Colon (tissue), 2 donors: ENCODE measurements around the gene HEATR5A.

Experiments
- FAIRE-seq: peaks from 2 replicates; lab custom pipeline; 2012; peaks lifted over from hg19 to GRCh38; lab: Jason Lieb, UNC
- donor health status: control.
- donor health status: control.

Gene HEATR5A

DNA sequence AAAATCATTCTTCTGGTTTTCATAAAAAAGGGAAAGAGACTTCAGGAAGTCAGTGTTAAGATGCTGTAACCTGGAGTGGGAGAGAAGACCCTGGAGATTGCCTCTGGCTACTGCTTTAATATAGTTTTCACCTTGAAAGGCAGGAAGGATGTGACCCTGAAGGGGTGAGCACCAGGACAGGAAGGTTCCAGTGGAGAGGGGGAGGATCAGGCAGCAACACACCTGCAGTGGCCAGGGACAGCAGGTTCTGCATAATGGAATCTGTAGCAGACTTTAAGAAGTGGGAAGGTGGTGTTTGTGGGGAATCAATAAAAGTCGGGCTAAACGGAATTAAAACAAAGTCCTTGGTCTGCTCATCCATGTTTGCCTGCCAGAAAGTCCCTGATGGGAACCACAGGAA, 6.3 kb upstream of the HEATR5A start:
- FAIRE-seq, result no peak

DNA sequence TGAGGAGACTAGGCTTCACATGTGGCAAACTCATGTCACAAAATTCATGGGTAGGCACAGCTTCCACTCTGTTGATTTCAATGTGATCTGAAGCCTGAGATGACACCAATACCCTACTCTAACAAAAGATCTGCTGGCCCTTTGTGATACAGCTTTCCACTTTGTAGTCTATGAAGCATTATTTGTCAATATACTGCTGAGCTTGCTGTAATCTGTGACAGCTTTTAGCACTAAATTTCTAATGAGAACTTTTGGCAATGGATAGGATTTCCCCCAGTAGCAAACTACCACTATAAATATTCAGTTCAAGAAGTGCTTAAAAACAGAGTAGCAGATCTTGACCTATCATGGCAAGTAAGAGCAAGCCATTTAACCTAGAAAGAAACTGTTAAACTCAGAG, 5.6 kb upstream of the HEATR5A start:
- FAIRE-seq, result no peak

DNA sequence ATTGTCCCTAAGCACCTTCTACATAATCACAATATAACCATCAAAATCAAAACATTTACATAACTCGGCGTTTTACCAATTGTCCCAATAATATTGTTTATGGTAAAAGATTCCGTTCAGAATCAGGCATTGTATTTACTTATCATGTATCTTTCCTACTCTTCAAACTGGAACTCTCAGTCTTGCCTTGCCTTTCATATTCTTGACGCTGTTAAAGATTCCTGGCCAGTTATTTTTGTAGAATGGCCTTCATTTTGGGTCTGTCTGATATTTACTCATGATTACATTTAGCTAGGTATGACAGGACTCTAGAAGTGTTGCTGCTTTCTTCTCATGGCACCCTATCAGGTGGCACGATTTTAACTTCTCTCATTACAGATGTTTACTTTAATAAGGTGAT, 850 bp upstream of the HEATR5A start:
- no peak for FAIRE-seq

DNA sequence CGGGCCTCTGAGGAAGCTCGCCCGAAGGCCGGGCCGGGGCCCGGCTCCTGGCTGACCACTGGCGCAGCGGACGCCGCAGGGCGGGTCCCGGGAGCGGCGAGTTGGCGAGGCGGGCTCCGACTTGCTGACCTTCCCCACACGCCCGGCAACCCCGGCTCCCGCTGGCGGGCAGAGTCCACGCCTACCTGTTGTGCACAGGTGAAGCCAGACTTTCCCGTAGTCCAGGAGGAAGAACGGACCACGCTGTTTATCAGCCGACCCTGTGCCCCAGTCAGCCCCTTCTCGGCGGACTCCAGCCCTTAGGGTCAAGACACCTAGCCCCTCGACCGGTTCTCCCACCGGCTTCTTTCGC, 407 bp downstream of the HEATR5A start:
- FAIRE-seq, result no peak

DNA sequence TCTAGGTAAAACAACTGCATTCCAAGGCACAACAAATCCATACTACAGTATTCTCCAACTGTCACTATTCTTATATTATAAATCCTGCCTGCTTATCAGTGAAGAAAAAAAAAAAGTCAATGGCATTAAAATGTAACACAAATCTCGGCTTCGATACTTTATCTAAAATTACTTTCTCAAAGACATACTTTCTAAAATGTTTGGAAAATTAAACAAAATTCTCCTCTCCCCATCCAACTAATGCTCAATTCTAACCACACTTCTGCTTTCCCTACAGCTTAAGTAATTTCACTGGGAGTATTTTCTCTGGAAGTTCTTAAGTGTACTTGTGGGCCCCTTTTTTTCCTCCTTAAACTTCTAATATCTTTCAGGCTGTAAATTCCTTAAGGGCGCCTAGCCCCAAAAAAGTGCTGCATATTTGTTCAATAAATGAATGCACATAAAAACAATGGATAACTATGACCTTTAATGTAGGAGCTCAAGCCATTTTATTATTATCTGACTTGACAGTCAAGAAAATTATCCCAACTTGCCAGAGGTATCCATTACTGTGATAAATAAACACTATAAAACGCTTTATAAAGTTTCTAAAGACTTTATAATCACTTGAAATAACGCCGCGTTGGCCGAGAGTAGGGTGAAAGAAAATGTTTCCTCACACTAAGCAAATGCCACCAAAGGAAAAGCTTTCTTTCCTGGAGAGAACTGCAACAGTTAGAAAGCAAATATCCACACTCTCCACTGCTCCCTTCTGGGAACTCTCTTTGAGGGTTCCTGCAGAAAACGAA, 977 bp downstream of the HEATR5A start:
- no peak for FAIRE-seq

DNA sequence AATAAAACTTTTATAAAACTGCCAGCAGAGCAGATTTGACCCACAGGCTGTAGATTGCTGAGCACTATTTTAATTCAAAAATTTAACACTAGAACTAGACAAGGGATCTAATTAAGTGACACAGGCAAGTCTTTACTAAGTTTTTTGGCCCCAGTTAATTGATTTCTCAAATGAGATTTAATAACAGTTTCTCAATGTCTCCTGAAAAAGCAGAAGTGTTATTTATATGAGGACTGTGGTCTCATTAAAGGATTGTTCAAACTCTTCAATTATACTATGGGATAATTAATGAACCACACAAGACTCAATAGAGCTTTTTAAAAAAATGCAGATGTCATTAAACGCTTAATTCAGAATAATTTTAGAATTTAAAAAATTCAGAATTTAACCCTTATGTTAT, 1.9 kb downstream of the HEATR5A start:
- no peak for FAIRE-seq

DNA sequence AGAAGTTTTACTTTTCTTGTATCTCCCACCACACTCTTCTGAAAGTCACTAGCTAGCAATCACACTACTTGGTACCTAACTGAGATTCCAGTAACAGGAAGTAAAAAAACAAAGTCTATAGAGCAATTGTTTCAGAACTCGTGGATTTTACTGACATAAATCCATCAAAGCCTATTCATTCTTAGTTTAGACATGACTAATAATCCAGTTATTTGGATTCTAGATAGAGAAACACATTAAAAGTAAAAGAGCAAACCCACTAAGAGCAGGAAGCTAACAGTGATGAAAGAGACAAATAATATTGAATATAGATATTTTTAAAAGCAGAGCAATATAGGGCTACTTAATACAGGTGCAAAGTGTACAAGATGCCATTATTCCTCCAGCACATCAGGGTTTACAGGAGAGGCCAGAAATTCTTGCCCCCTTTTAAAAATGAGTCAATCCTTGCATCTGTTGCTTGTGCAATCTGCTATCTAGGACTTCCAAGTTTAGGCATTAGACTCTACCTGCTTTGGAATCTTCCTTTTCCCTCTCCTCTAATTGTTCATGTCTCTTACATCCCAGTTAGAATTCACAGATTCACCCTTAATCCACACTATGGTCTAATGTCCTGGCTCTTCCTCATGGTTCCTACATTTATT, 6.0 kb downstream of the HEATR5A start:
- FAIRE-seq, result no peak

DNA sequence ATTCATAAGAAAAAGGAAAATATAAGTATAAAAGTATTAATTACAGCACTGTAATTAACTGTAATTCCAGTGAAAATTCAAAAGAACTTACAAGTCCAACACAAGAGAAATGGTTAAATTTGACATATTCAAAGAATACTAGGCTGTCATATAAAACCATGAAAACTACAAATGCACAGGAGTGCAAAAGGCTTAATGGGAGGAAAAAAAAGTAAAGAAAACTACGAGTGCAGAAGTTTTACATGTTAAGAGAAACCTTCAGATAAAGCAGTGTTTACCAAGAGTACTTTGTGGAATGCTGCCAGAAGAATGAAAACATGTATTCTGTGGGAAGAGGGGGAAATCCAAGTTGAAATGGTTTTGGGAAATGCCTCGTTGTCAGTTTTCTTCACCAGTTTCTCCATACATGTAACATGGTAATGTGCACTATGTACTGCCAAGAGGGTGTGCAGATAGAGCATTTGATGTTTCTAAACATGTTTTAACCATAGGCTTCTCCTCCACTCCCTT, 9.1 kb downstream of the HEATR5A start:
- no peak for FAIRE-seq

DNA sequence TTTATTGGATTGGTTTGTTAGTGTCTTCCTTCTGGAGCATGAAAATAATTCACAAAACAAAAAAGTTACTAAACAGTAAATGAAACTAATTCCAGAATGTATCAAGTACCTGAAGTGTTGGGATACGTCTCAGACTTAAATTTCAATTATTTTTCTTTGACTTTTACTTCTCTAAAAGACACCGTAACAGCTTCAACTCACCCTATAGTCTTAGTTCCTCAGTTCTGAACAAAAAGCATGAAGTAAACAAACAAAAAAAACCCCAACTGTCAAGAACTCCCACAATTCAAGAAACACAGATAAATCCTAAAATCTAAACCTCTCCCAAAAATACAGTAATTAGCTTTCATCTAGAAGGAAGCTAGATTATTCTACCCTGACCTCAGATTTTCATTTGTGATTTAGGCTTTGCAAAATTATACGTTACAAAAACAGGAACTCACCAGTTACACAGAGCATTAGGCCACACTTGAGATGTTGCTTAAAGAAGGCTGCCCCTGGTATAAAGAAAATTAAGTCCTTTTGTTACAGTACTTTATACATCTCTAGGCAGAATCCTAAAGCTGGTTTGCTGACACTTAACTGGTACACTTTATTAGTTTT, 10.2 kb downstream of the HEATR5A start:
- FAIRE-seq, result no peak

DNA sequence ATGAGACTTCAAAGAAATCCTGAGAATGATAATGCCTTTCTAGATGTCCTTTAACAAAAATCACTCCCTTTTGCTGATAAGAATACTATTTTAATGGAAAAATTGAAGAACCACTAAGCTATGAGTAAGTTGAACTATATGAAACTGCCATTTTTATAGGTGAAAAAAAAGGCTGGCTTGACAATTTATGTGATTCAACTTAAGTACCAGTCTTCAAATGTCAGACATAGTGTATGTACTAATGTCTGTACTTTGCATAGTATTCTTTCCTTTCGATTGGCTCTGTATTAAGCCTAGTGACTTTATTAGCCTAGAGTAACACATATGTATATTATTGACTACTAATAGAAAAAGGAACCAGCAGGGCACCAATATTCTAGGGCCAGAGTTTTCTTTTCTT, 11.9 kb downstream of the HEATR5A start:
- no peak for FAIRE-seq

DNA sequence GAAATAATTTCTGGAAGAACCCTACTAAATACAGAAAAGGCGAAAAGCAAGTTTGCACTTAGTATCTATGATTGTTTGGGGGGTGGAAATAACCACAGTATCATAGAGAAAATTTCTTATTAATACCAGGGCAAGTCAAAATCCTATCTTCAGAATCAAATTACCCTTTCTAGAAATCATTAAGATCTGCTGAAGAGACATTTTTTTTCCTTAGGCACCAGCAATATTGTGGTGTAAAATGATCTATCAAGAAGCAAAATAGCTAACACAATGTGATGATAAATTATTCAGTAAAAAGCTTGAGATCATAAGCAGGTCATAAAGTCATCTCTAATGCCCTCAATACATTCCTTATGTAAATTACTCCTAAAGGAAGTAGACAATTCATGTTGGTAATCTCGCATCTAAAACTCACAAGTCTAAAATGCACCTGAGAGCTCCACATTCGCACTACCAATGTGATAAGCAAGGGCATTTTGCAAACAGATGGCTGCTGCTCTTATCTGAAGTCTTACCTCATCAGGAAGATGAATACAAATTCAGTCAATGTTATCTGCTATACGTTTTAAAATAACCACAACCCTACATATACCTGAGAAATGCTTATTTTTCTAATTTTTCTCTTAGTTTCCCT, 14.6 kb downstream of the HEATR5A start:
- FAIRE-seq, result no peak

DNA sequence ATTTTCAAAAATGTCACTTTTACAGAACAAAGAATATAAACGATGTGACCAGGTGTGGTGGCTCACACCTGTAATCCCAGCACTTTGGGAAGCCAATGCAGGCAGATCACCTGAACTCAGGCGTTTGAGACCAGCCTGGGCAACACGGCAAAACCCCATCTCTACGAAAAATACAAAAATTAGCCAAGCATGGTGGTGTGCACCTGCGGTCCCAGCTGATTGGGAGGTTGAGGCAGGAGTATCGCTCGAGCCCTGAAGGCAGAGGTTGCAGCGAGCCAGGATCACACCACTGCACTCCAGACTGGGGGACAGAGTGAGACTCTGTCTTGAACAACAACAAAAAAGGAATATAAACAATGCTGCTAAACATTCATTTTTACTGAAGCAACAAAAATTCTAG, 15.2 kb downstream of the HEATR5A start:
- FAIRE-seq, result no peak

DNA sequence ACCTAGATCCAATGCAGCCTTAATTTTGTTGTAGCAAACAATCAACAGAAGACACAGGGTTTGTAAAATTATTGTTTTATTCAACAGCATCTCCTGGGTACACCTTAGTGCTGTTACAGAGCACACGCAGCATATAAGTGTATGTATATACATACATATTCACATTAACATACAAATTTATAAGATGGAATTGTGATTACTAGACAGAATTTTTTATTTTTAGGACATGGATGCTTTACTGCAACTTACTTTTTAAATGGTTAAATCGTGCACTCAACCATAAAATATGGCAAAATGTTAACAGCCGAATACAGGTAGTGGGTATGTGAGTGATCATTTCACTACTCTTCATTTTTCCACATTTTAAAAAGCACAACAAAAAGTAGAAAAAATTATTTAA, 16.6 kb downstream of the HEATR5A start:
- no peak for FAIRE-seq

DNA sequence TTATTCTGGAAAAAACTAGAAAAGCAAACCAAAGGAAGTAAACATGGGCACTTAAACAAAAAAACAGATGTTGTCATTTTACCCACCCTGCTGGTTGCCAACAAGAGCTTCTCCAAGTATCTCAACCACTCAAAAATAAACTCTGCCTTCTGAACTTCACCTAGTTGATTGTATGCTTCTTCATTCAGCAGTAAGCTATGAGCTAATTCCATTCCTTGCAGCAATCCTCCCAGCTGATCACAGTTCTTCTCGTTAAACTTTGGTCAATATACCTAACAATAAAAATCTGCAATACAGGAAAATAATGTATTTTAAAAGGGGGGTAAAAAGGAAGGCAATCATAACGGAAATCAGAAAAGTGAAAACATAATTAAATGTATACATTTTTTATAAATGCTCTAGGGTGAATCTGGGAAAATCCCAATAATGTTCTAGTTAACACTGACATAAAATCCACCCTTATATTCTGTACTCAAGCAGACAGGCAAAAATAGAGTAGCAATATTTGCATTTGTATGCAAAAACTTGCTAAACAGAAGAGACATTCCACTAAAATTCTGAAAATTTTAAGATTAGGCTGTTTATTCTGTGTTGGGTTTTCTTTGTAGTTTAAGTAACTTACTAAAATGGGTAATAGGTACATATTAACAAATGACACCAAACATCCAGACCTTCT, 17.4 kb downstream of the HEATR5A start:
- FAIRE-seq, result peak; percentile 31

DNA sequence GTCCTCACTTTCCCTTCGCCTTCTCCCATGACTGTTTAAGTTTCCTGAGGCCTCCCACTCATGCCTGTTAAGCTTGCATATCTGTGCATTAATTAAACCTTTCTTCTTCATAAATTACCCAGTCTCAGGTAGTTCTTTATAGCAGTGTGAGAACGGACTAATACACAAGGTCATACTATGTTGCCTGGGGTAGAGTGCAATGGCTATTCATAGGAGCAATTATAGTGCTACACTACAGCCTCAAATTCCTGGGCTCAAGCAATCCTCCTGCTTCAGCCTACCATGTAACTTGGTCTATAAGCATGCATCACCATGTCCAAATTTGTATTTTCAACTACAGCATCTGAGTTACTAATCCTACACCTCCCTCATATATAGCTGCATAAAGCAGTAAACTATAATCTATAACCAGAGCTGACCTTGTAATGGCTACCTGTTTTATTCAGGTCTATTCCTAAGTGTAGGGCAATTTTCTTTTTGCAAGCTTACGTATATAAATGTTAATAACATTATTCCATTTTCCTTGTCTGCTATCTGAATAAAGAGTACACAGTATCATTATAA, 18.9 kb downstream of the HEATR5A start:
- peak; percentile 14 for FAIRE-seq

DNA sequence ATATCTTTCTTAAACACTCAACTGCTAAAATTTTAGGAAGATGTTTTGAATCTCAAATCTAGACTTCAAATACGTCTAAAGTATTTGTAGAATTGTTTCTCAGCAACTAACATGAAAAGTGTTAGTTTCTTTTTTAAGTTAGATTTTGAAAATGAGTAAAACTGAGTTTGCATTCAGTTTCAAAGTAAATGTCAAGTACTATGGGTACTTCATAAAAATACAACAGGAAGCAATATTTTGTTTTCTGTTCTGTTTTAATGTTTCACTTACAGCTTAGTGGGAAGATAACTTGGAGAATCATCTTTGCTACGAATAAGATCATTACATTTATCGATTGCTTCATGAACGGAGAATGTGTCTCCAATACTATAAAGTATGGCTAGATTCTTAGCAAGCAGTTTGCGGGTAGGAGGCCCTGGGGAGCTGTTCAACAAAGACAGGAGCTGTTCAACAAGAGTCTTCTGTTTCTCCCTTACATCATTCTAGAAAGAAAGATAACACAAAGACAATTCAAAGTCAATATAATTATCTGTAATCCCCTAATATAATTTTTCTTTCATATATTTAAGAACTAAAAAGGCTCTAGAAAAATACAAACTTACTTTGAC, 20.2 kb downstream of the HEATR5A start:
- FAIRE-seq, result peak; percentile 33

DNA sequence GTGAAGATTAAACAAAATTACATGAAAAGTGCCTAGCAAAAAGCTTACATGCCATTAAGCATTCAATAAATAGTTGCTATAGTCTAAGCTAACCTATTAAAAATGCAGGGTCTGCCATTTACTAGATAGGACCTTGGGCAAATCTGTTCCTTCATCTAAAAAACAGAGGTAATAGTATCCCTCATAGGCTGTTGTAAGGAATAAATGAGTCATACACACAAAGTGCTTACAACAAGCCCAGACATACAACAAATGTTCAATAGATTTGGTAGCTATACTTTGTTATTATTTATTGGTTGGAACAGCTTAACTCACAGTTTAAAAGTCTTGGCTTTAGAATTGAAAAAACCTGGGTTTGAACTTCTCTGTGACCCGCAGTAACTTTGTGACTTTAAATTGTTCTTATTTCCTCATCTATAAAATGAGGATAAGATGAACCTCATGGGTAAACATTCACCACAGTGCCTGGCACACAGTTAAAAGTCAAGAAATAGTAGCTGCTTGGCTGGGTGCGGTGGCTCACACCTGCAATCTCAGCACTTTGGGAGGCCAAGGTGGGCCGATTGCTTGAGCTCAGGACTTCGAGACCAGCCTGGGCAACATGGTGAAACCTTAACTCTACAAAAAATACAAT, 24.7 kb downstream of the HEATR5A start:
- no peak for FAIRE-seq

DNA sequence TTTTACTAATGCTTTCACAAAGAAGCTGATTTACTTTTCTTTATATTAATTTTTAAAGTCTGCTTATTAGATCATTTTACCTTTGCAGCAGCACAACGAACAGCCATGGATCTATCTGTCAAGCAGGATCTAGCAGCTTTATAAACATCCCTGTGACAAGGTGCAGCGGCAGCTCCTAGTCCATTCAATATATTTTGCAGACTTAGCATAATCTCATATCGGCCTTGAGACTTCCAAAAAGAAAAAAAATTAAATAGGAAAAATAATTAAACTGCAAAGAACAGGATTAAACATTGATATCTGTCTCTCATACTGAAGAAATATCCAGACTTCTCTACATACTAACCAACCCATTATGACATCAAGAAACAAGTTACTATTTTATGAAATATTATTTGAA, 25.2 kb downstream of the HEATR5A start:
- no peak for FAIRE-seq

DNA sequence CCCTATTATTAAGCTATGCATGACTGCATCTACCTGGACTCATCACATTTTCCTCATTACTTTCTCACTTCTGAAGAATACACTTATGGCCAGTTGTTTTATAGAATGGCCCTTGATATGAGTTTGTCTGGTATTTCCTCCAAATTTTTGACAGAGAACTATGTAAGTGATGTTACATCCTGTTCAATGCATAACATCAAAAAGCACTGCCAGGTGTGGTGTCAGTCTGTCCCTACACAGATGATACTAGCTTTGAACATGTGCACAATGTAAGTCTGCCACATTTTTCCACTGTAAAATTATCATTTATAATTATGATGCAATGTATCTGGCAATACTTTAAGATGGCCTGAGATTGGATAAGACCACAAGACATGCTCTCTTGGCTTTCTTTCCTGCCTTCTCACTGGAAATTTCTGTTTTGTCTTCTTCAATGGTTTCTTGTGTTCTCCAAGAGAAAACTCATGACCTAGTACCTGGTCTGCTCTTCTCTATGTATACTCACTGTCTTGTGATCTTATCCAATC, 28.3 kb downstream of the HEATR5A start:
- FAIRE-seq, result no peak

DNA sequence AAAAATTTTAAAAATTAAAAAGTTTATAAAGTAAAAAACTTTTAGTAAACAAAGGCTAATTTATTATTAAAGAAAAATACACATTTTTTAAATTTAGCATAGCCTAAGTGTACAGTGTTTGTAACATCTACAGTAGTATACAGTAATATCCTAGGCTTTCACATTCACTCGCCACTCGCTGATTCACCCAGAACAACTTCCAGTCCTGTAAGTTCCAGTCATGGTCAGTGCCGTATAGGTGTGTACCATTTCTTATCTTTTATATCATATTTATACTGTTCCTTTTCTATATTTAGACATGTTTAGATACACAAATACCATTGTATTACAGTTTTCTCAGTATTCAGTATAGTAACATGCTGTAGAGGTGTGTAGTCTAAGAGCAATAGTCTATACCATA, 28.9 kb downstream of the HEATR5A start:
- no peak for FAIRE-seq

DNA sequence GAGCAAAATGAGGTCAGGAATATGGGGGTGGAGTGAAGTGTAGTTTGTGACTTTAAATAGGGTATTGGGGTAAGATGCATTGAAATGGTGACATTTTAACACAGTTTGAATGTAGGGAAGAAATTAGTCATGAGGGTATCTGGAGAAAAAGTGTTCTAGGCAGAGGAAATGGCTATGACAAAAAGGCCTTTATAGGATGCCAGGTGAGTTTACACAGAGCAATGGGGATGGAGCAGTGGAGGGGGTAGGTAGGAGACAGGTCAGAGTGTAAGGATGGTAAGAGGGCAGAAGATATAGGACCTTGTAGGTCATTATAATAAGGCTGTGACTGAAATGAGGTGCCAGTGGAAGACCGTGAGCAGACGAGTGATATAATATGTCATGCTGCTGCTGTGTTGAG, 30.4 kb downstream of the HEATR5A start:
- FAIRE-seq, result no peak
